SK-N-SH (cell line): ENCODE results near the gene DAB2IP. TPM values are rescaled to one million over a fixed set of nuclear protein-coding genes. Genes with fewer than 3 reads are reported as not detected.

Experiments
- CTCF ChIA-PET: fragments of 300-600, 350-600 bp; formaldehyde crosslinking; extraction: SDS; loops from one replicate; lab custom pipeline; 2021; lab: Yijun Ruan, JAX
- POLR2A ChIA-PET: fragments of 350-600 bp; sonication (Branson Sonifier 250); formaldehyde crosslinking; extraction: SDS; loops from one replicate; lab custom pipeline; 2020; ENCODE audit warnings: antibody characterized with exemption, inconsistent platforms; lab: Yijun Ruan, JAX
- DNase-seq: peaks from one replicate; pipeline ENCODE4 v3.0.0; 2012
- H2AFZ ChIP-seq: fragments of 200-600 bp; sonication (generic); 2 replicates; pipeline ENCODE4 v1.8.1; 2016; ENCODE audit warnings: antibody characterized with exemption, mild to moderate bottlenecking, low read depth
- H3F3A ChIP-seq: fragments of 200-600 bp; sonication (generic); replicated peaks from 2 replicates; pipeline ENCODE3; 2016; ENCODE audit warnings: antibody characterized with exemption, mild to moderate bottlenecking; ENCODE audit not compliant: insufficient read depth
- H3K27ac ChIP-seq, 2 experiments: fragments of 200-500 bp in 1 of 2; fragments of 200-600 bp in 1 of 2; sonication (Bioruptor generic) in 1 of 2; sonication (generic), shearing (Covaris generic) in 1 of 2; 2 replicates each; pipeline versions ENCODE4 v1.5.1 to v1.6.1; 2014 to 2016; ENCODE audit warnings: low read depth in 2 of 2, inconsistent platforms in 1 of 2, low read length in 1 of 2, mild to moderate bottlenecking in 1 of 2, mixed read lengths in 1 of 2
- H3K27me3 ChIP-seq: fragments of 200-600 bp; sonication (generic), shearing (Covaris generic); 2 replicates; pipeline ENCODE4 v1.6.1; 2016; ENCODE audit warnings: mixed run types; ENCODE audit not compliant: insufficient read depth
- H3K36me3 ChIP-seq, 2 experiments: fragments of 200-500 bp in 1 of 2; fragments of 200-600 bp in 1 of 2; sonication (Bioruptor generic) in 1 of 2; sonication (generic) in 1 of 2; replicated peaks in 1 of 2; 2 replicates each; pipeline versions ENCODE3 to v1.5.1; 2014 to 2016; ENCODE audit warnings: low read length in 1 of 2, mild to moderate bottlenecking in 1 of 2; ENCODE audit not compliant: insufficient read depth in 2 of 2, control insufficient read depth in 1 of 2
- H3K4me1 ChIP-seq, 2 experiments: fragments of 200-500 bp in 1 of 2; fragments of 200-600 bp in 1 of 2; sonication (Bioruptor generic) in 1 of 2; sonication (generic), shearing (Covaris generic) in 1 of 2; 2 replicates each; pipeline versions ENCODE4 v1.5.1 to v1.6.1; 2014 to 2016; ENCODE audit warnings: low read depth in 1 of 2, low read length in 1 of 2, mixed run types in 1 of 2; ENCODE audit not compliant: insufficient read depth in 2 of 2, control insufficient read depth in 1 of 2
- H3K4me2 ChIP-seq: fragments of 200-600 bp; sonication (generic), shearing (Covaris generic); 2 replicates; pipeline ENCODE4 v1.6.1; 2017; ENCODE audit warnings: mixed run types
- H3K4me3 ChIP-seq, 2 experiments: fragments of 200-500 bp in 1 of 2; fragments of 200-600 bp in 1 of 2; sonication (Bioruptor generic) in 1 of 2; sonication (generic), shearing (Covaris generic) in 1 of 2; 2 replicates each; pipeline versions ENCODE4 v1.5.1 to v1.8.1; 2014 to 2016; ENCODE audit warnings: low read depth in 2 of 2, inconsistent platforms in 1 of 2, low read length in 1 of 2, mild to moderate bottlenecking in 1 of 2, mixed read lengths in 1 of 2, moderate library complexity in 1 of 2
- H3K79me2 ChIP-seq: fragments of 200-600 bp; sonication (generic); 2 replicates; pipeline ENCODE4 v1.8.1; 2017; ENCODE audit warnings: mild to moderate bottlenecking; ENCODE audit not compliant: insufficient read depth
- H3K9ac ChIP-seq: fragments of 200-600 bp; sonication (generic); 2 replicates; pipeline ENCODE4 v1.6.1; 2017; ENCODE audit warnings: mixed run types
- H3K9me2 ChIP-seq: fragments of 200-600 bp; sonication (generic); 2 replicates; pipeline ENCODE4 v1.6.1; 2017; ENCODE audit warnings: mixed run types
- H3K9me3 ChIP-seq: fragments of 200-600 bp; sonication (generic); 2 replicates; pipeline ENCODE4 v1.6.1; 2017; ENCODE audit warnings: mixed run types, mild to moderate bottlenecking, moderate library complexity
- H4K20me1 ChIP-seq: fragments of 200-600 bp; sonication (generic); 2 replicates; pipeline ENCODE4 v1.6.1; 2017; ENCODE audit warnings: mild to moderate bottlenecking, mixed run types; ENCODE audit not compliant: insufficient read depth
- CTCF ChIP-seq: fragments of 200-600 bp; sonication (generic); IDR thresholded peaks from 2 replicates; pipeline ENCODE4 v1.6.1; 2017; ENCODE audit warnings: antibody characterized with exemption, mild to moderate bottlenecking, moderate library complexity
- ELF1 ChIP-seq: IDR thresholded peaks from 2 replicates; pipeline ENCODE4 v1.4.0; 2012
- FOSL2 ChIP-seq: IDR thresholded peaks from 2 replicates; pipeline ENCODE4 v1.4.0; 2012; ENCODE audit warnings: low read depth, mild to moderate bottlenecking, moderate library complexity, borderline replicate concordance
- FOXM1 ChIP-seq: IDR thresholded peaks from 2 replicates; pipeline ENCODE4 v1.4.0; 2012; ENCODE audit warnings: low read depth, mild to moderate bottlenecking
- MAX ChIP-seq: IDR thresholded peaks from 2 replicates; pipeline ENCODE4 v1.4.0; 2012; ENCODE audit warnings: low read depth
- MEF2A ChIP-seq: IDR thresholded peaks from 2 replicates; pipeline ENCODE4 v1.4.0; 2012; ENCODE audit warnings: low read depth, borderline replicate concordance
- MXI1 ChIP-seq: IDR thresholded peaks from 2 replicates; pipeline ENCODE4 v1.6.1; 2012; ENCODE audit warnings: mild to moderate bottlenecking, low read depth, low read length, improper control_type of control experiment
- NFIC ChIP-seq: IDR thresholded peaks from 2 replicates; pipeline ENCODE4 v1.4.0; 2012; ENCODE audit warnings: borderline replicate concordance
- NRF1 ChIP-seq: IDR thresholded peaks from 2 replicates; pipeline ENCODE4 v1.6.1; 2012; ENCODE audit warnings: low read depth, mild to moderate bottlenecking, low read length
- PBX3 ChIP-seq: IDR thresholded peaks from 2 replicates; pipeline ENCODE4; 2012
- REST ChIP-seq: IDR thresholded peaks from 2 replicates; pipeline ENCODE4 v1.6.1; 2012; ENCODE audit warnings: mild to moderate bottlenecking, low read depth, low read length, moderate library complexity
- RFX5 ChIP-seq: IDR thresholded peaks from 2 replicates; pipeline ENCODE4 v1.6.1; 2012; ENCODE audit warnings: mild to moderate bottlenecking, improper control_type of control experiment, low read length
- SIN3A ChIP-seq: IDR thresholded peaks from 2 replicates; pipeline ENCODE4 v1.6.1; 2012; ENCODE audit warnings: low read depth, mild to moderate bottlenecking, low read length, moderate library complexity, borderline replicate concordance
- YY1 ChIP-seq: IDR thresholded peaks from 2 replicates; pipeline ENCODE4 v1.4.0; 2012; ENCODE audit warnings: low read depth, mild to moderate bottlenecking
- WGBS: methylation state at CpG from one replicate; pipeline ENCODE4 v1.1.6; 2017; ENCODE audit warnings: low lambda C conversion rate; 5-methylcytosine and 5-hydroxymethylcytosine counted together
- polyA plus RNA-seq, 3 experiments: library from polyadenylated mRNA; depleted of rRNA; stranded (reverse); fragments of >200 nt; gene quantifications; 2 replicates each; pipeline ENCODE4 v1.2.3, GENCODE V29; 2012

Gene DAB2IP
- polyA plus RNA-seq, 1 of the 3 experiments (the other 2 are of a cell fraction), result 21.4 TPM

- H3K9ac ChIP-seq, result no peak overlapping the region
- H2AFZ ChIP-seq, result no peak overlapping the region
- H3K4me3 ChIP-seq, result no peak overlapping the region
- H3K4me1 ChIP-seq, result peaks cover 0 to 11% of the 10 kb centered on the region in 2 experiments; a peak in 1 of 4 replicates
- no peak overlapping the region for H3K27ac ChIP-seq
- CTCF ChIA-PET, result interaction anchor here (1.1 to 18.2 kb wide), 3 partner anchors 54 to 79 kb away, joined by 3 to 194 read pairs (median 150); no protein-coding TSS in a partner anchor
- DNase-seq, result no peak
- no peak overlapping the region for H3K4me2 ChIP-seq
- H3K27me3 ChIP-seq, result no peaks in the 10 kb centered on the region
- H3K36me3 ChIP-seq, result no peaks in the 10 kb centered on the region
- TF ChIP-seq SIN3A, result no peak
- no peak for TF ChIP-seq ELF1
- TF ChIP-seq REST, result no peak
- TF ChIP-seq MXI1, result no peak
- no peak for TF ChIP-seq FOXM1
- no peak for TF ChIP-seq FOSL2
- no peak for TF ChIP-seq NRF1
- no peak for TF ChIP-seq NFIC
- TF ChIP-seq CTCF, result no peak
- no peak for TF ChIP-seq RFX5
- TF ChIP-seq, all 33 proteins: peak for 0
- Histone ChIP-seq H4K20me1 (no peaks in the 10 kb centered on the region), H3K79me2 (no peaks in the 10 kb centered on the region), H3K9me2 (no peaks in the 10 kb centered on the region), H3K9me3 (no peaks in the 10 kb centered on the region), H3F3A (no peaks in the 10 kb centered on the region)
- POLR2A ChIA-PET, result no interaction called here
- WGBS, result 90% methylated on average over 3 of the region's 4 CpGs
Observed at GRCh38 chr9:121628401-121628800, 23.0 kb upstream of the DAB2IP start.

GRCh38 chr9:121631115-121631514 is 20.3 kb upstream of the DAB2IP start:
- CTCF ChIA-PET, result interaction anchor here (1.2 to 18.2 kb wide), 5 partner anchors 10 to 80 kb away, joined by 3 to 194 read pairs (median 31); no protein-coding TSS in a partner anchor
- peaks cover 0 to 26% of the 10 kb centered on the region in 2 experiments; a peak in 1 of 4 replicates for H3K4me1 ChIP-seq
- 93% methylated on average over 3 of the region's 3 CpGs for WGBS
- no peak overlapping the region for H3K4me2 ChIP-seq
- POLR2A ChIA-PET, result interaction anchor here (1.0 kb wide), 1 partner anchor 9 kb away, joined by 4 read pairs; no protein-coding TSS in a partner anchor
- H3K9me3 ChIP-seq, result no peaks in the 10 kb centered on the region
- H2AFZ ChIP-seq, result no peak overlapping the region
- H3K79me2 ChIP-seq, result no peaks in the 10 kb centered on the region
- no peaks in the 10 kb centered on the region for H4K20me1 ChIP-seq
- DNase-seq, result no peak
- no peak overlapping the region for H3K27ac ChIP-seq
- no peaks in the 10 kb centered on the region for H3K9me2 ChIP-seq
- H3K9ac ChIP-seq, result no peak overlapping the region
- no peaks in the 10 kb centered on the region for H3F3A ChIP-seq
- H3K27me3 ChIP-seq, result no peaks in the 10 kb centered on the region
- H3K36me3 ChIP-seq, result no peaks in the 10 kb centered on the region
- TF ChIP-seq PBX3 (no peak), YY1 (no peak), MAX (no peak), MEF2A (no peak)
- no peak overlapping the region for H3K4me3 ChIP-seq
